HCT116 (cell line): Measurements from ENCODE around the gene BCR. TPM values are rescaled to one million over a fixed set of nuclear protein-coding genes. Genes with fewer than 3 reads are reported as not detected.

Source experiments
- ATAC-seq: fragments of 200-7000 bp; cut with Tn5 transposase; 2 replicates; pipeline ENCODE4 v1.9.1; 2020; ENCODE audit warnings: mild to moderate bottlenecking, moderate library complexity
- BruUV-seq: library from RNA; stranded (reverse); fragments of 400-500 nt; replicated peaks from 2 replicates; lab custom pipeline; 2021; lab: Mats Ljungman, UMichigan
- CTCF ChIA-PET: fragments of 300-600 bp; sonication (Branson Sonifier 250); formaldehyde crosslinking; loops from one replicate; lab custom pipeline; 2021; ENCODE audit warnings: antibody characterized with exemption; lab: Charles Lee
- POLR2A ChIA-PET: fragments of 300-600, 350-600 bp; sonication (Branson Sonifier 250); formaldehyde crosslinking; loops from one replicate; lab custom pipeline; 2021; ENCODE audit warnings: antibody characterized with exemption; lab: Charles Lee
- RAD21 ChIA-PET, 2 experiments: fragments of 300-600 bp; sonication (Branson Sonifier 250); formaldehyde crosslinking; loops; one replicate each; lab custom pipeline; 2023; ENCODE audit warnings: low total read pairs in 2 of 2; ENCODE audit not compliant: uncharacterized antibody in 2 of 2, unreplicated experiment in 2 of 2, low non-redundant PET in 1 of 2; lab: Charles Lee
- DNase-seq: peaks from one replicate; pipeline ENCODE4 v3.0.0-alpha.2; 2010; ENCODE audit warnings: low read depth, low spot score
- H2AFZ ChIP-seq: fragments of 200-600 bp; shearing (Covaris generic), sonication (generic); 2 replicates; pipeline ENCODE4 v1.6.1; 2017; ENCODE audit warnings: low read depth, mixed run types, mixed read lengths, antibody characterized with exemption, low read length; ENCODE audit not compliant: poor library complexity, severe bottlenecking
- H3K27ac ChIP-seq: 2 replicates; pipeline ENCODE4 v1.5.1; 2012; ENCODE audit warnings: low read depth, low read length
- H3K27me3 ChIP-seq: fragments of 200-600 bp; sonication (generic); 2 replicates; pipeline ENCODE4 v1.6.1; 2016; ENCODE audit warnings: mixed run types, low read length, mixed read lengths; ENCODE audit not compliant: insufficient read depth
- H3K36me3 ChIP-seq, 2 experiments: fragments of 200-500 bp in 1 of 2; fragments of 200-600 bp in 1 of 2; sonication (Bioruptor generic) in 1 of 2; sonication (generic) in 1 of 2; 2 replicates each; pipeline versions ENCODE4 v1.5.1 to v1.6.1; 2014 to 2016; ENCODE audit warnings: low read length in 2 of 2, inconsistent platforms in 1 of 2, mixed read lengths in 1 of 2, mixed run types in 1 of 2; ENCODE audit not compliant: insufficient read depth in 2 of 2, control insufficient read depth in 1 of 2
- H3K4me1 ChIP-seq, 2 experiments: fragments of 200-600 bp in 1 of 2; sonication (generic) in 1 of 2; 2 replicates each; pipeline versions ENCODE4 v1.5.1 to v1.6.1; 2012 to 2017; ENCODE audit warnings: low read length in 2 of 2, inconsistent platforms in 1 of 2, mild to moderate bottlenecking in 1 of 2, mixed read lengths in 1 of 2, mixed run types in 1 of 2, moderate library complexity in 1 of 2; ENCODE audit not compliant: insufficient read depth in 2 of 2, control insufficient read depth in 1 of 2
- H3K4me2 ChIP-seq: fragments of 200-600 bp; sonication (generic); 2 replicates; pipeline ENCODE4 v1.6.1; 2017; ENCODE audit warnings: mixed run types, low read length, mixed read lengths
- H3K4me3 ChIP-seq, 2 experiments: fragments of 200-600 bp in 1 of 2; sonication (generic) in 1 of 2; replicated peaks in 1 of 2; 2 replicates each; pipeline ENCODE4 v1.5.1; 2011 to 2016; ENCODE audit warnings: low read length in 2 of 2, control low read depth in 1 of 2, low read depth in 1 of 2, mild to moderate bottlenecking in 1 of 2, mixed read lengths in 1 of 2, mixed run types in 1 of 2
- H3K79me2 ChIP-seq: fragments of 200-600 bp; sonication (generic); 2 replicates; pipeline ENCODE4 v1.6.1; 2017; ENCODE audit warnings: mild to moderate bottlenecking, mixed run types, low read length, moderate library complexity, mixed read lengths; ENCODE audit not compliant: insufficient read depth
- H3K9ac ChIP-seq: fragments of 200-600 bp; sonication (generic); 2 replicates; pipeline ENCODE4 v1.6.1; 2016; ENCODE audit warnings: low read length, mixed read lengths
- H3K9me2 ChIP-seq: fragments of 200-600 bp; sonication (generic), shearing (Covaris generic); 2 replicates; pipeline ENCODE4 v1.6.1; 2017; ENCODE audit warnings: mixed run types, mild to moderate bottlenecking, moderate library complexity; ENCODE audit not compliant: insufficient read depth
- H3K9me3 ChIP-seq, 2 experiments: fragments of 200-500 bp in 1 of 2; fragments of 200-600 bp in 1 of 2; sonication (Bioruptor generic) in 1 of 2; sonication (generic) in 1 of 2; 2 replicates each; pipeline ENCODE4 v1.6.1; 2014 to 2017; ENCODE audit warnings: low read length in 2 of 2, mixed read lengths in 2 of 2, inconsistent platforms in 1 of 2, low read depth in 1 of 2, mild to moderate bottlenecking in 1 of 2, mixed run types in 1 of 2, moderate library complexity in 1 of 2; ENCODE audit not compliant: control insufficient read depth in 1 of 2, insufficient read depth in 1 of 2
- H4K20me1 ChIP-seq: fragments of 200-600 bp; sonication (generic), shearing (Covaris generic); 2 replicates; pipeline ENCODE4 v1.6.1; 2017; ENCODE audit warnings: mixed run types, mild to moderate bottlenecking, moderate library complexity; ENCODE audit not compliant: insufficient read depth
- CEBPB ChIP-seq: IDR thresholded peaks from 2 replicates; pipeline ENCODE4 v1.6.1; 2012; ENCODE audit warnings: low read depth
- EGR1 ChIP-seq: IDR thresholded peaks from 2 replicates; pipeline ENCODE4 v1.6.1; 2012; ENCODE audit warnings: low read depth
- ELF1 ChIP-seq: IDR thresholded peaks from 2 replicates; pipeline ENCODE4 v1.6.1; 2012; ENCODE audit warnings: low read depth, borderline replicate concordance
- FOSL1 ChIP-seq: IDR thresholded peaks from 2 replicates; pipeline ENCODE4 v1.6.1; 2012; ENCODE audit warnings: low read depth
- JUND ChIP-seq: IDR thresholded peaks from 2 replicates; pipeline ENCODE4 v1.6.1; 2012
- POLR2A ChIP-seq: IDR thresholded peaks from 2 replicates; pipeline ENCODE4 v1.7.0; 2011; ENCODE audit warnings: borderline replicate concordance; ENCODE audit not compliant: insufficient read depth, insufficient read length; ENCODE audit errors: extremely low read depth
- POLR2AphosphoS5 ChIP-seq: IDR thresholded peaks from 2 replicates; pipeline ENCODE4 v1.6.1; 2011; ENCODE audit warnings: mild to moderate bottlenecking, low read depth, low read length, moderate library complexity
- SIN3A ChIP-seq: IDR thresholded peaks from 2 replicates; pipeline ENCODE4 v1.6.1; 2012; ENCODE audit warnings: low read depth
- SP1 ChIP-seq: IDR thresholded peaks from 2 replicates; pipeline ENCODE4 v1.6.1; 2012; ENCODE audit warnings: low read depth
- SRF ChIP-seq: IDR thresholded peaks from 2 replicates; pipeline ENCODE4 v1.6.1; 2012; ENCODE audit warnings: low read depth
- YY1 ChIP-seq: IDR thresholded peaks from 2 replicates; pipeline ENCODE4 v1.6.1; 2011; ENCODE audit warnings: low read length, low read depth, moderate library complexity, mild to moderate bottlenecking; ENCODE audit not compliant: insufficient replicate concordance; ENCODE audit errors: extremely low read depth
- ZFX ChIP-seq: fragments of 450-650 bp; IDR thresholded peaks from 2 replicates; pipeline ENCODE4 v1.6.1; 2017
- ZNF274 ChIP-seq: fragments of 200-500 bp; sonication (Bioruptor generic); IDR thresholded peaks from 2 replicates; pipeline ENCODE4 v1.6.1; 2014; ENCODE audit warnings: mild to moderate bottlenecking, low read depth, low read length, inconsistent platforms
- intact Hi-C: fragments of 100-400 bp; cut with micrococcal nuclease; formaldehyde crosslinking; loops from 2 replicates; pipeline ENCODE4 v1.10.0; 2022
- total RNA-seq: library from RNA; stranded (reverse); gene quantifications from one replicate; pipeline ENCODE4 v1.2.1, GENCODE V29; 2021; ENCODE audit not compliant: unreplicated experiment
- TF ChIP-seq, protein P1 (sequence below), 3 experiments: fragments of 200-600 bp in 1 of 3; sonication (generic) in 1 of 3; IDR thresholded peaks in 2 of 3; conservative IDR thresholded peaks in 1 of 3; 2 replicates each; pipeline ENCODE4 v1.5.1; 2012 to 2017; ENCODE audit warnings: low read depth in 2 of 3, low read length in 2 of 3, antibody characterized with exemption in 1 of 3, borderline replicate concordance in 1 of 3, control low read depth in 1 of 3, mild to moderate bottlenecking in 1 of 3, mixed read lengths in 1 of 3, mixed run types in 1 of 3, moderate library complexity in 1 of 3; ENCODE audit not compliant: insufficient read depth in 1 of 3
- TF ChIP-seq, protein P2 (sequence below): IDR thresholded peaks from 2 replicates; pipeline ENCODE4 v1.6.1; 2011; ENCODE audit warnings: mild to moderate bottlenecking, low read length, moderate library complexity; ENCODE audit not compliant: insufficient replicate concordance; ENCODE audit errors: extremely low read depth
- TF ChIP-seq, protein P3 (sequence below): IDR thresholded peaks from 2 replicates; pipeline ENCODE4 v1.6.1; 2012; ENCODE audit warnings: low read depth
- TF ChIP-seq, protein P4 (sequence below): IDR thresholded peaks from 2 replicates; pipeline ENCODE4 v1.6.1; 2012

BCR gene
- total RNA-seq, 1 experiment from 2014 or later: 39.7 TPM

DNA sequence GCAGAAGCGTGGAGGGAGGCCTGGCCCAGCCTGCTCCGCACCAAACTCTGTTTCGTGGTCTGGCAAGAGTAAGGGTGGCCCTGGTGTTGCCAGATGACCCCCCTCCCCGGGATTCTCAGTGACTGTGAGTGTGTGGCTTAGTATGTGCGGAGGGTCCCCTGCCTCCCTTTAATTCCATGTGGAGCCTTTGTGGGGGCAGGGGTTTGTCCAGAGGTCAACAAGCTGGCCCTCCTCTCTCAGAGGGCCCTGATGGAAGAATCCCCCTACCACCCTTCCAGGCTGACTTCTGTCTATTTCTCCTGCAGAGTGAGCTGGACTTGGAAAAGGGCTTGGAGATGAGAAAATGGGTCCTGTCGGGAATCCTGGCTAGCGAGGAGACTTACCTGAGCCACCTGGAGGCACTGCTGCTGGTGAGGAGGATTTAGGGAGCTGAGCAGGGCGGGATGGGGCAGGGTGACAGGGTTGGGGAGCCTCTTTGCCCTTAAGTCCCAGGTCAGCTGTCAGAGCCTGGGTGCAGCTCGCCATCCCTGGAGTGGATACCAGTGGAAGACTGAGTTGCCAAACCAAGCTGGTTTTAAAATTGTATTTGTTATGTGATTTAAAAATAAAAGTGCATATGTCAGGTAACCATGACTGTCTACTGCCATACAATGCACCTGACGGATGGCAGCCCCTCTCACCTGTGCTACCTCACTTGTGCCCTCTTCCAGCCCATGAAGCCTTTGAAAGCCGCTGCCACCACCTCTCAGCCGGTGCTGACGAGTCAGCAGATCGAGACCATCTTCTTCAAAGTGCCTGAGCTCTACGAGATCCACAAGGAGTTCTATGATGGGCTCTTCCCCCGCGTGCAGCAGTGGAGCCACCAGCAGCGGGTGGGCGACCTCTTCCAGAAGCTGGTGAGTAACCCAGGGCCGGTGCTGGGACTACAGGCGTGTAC lies 80.6 kb downstream of the BCR start:
- H3K9me2 ChIP-seq: no peaks in the 10 kb centered on the region

More for the DNA sequence above, 80.6 kb downstream of the BCR start:
- H3K4me1 ChIP-seq: no peaks in the 10 kb centered on the region; a peak in 1 of 4 replicates
- H3K79me2 ChIP-seq: peaks cover 13% of the 10 kb centered on the region; the same call in 1 of the 2 replicates
- ChIA-PET CTCF (interaction anchor here (0.6 to 0.7 kb wide), 2 partner anchors 21 to 82 kb away, joined by 3 read pairs; no protein-coding TSS in a partner anchor), POLR2A (no interaction called here), RAD21 (no interaction called here)
- TF ChIP-seq, protein P1, sequence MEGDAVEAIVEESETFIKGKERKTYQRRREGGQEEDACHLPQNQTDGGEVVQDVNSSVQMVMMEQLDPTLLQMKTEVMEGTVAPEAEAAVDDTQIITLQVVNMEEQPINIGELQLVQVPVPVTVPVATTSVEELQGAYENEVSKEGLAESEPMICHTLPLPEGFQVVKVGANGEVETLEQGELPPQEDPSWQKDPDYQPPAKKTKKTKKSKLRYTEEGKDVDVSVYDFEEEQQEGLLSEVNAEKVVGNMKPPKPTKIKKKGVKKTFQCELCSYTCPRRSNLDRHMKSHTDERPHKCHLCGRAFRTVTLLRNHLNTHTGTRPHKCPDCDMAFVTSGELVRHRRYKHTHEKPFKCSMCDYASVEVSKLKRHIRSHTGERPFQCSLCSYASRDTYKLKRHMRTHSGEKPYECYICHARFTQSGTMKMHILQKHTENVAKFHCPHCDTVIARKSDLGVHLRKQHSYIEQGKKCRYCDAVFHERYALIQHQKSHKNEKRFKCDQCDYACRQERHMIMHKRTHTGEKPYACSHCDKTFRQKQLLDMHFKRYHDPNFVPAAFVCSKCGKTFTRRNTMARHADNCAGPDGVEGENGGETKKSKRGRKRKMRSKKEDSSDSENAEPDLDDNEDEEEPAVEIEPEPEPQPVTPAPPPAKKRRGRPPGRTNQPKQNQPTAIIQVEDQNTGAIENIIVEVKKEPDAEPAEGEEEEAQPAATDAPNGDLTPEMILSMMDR (IDR thresholded peaks at IDR 0.05 in 2 of 3, conservative IDR thresholded peaks at IDR 0.05 in 1 of 3; ENCODE audit: borderline replicate concordance in 1 of 3, insufficient read depth in 1 of 3, low read depth in 2 of 3, low read length in 2 of 3): no peak
- TF ChIP-seq FOSL1: no peak
- no peak for TF ChIP-seq ELF1
- TF ChIP-seq, protein P2, sequence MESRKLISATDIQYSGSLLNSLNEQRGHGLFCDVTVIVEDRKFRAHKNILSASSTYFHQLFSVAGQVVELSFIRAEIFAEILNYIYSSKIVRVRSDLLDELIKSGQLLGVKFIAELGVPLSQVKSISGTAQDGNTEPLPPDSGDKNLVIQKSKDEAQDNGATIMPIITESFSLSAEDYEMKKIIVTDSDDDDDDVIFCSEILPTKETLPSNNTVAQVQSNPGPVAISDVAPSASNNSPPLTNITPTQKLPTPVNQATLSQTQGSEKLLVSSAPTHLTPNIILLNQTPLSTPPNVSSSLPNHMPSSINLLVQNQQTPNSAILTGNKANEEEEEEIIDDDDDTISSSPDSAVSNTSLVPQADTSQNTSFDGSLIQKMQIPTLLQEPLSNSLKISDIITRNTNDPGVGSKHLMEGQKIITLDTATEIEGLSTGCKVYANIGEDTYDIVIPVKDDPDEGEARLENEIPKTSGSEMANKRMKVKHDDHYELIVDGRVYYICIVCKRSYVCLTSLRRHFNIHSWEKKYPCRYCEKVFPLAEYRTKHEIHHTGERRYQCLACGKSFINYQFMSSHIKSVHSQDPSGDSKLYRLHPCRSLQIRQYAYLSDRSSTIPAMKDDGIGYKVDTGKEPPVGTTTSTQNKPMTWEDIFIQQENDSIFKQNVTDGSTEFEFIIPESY: no peak
- no peak for TF ChIP-seq SP1
- TF ChIP-seq, protein P3, sequence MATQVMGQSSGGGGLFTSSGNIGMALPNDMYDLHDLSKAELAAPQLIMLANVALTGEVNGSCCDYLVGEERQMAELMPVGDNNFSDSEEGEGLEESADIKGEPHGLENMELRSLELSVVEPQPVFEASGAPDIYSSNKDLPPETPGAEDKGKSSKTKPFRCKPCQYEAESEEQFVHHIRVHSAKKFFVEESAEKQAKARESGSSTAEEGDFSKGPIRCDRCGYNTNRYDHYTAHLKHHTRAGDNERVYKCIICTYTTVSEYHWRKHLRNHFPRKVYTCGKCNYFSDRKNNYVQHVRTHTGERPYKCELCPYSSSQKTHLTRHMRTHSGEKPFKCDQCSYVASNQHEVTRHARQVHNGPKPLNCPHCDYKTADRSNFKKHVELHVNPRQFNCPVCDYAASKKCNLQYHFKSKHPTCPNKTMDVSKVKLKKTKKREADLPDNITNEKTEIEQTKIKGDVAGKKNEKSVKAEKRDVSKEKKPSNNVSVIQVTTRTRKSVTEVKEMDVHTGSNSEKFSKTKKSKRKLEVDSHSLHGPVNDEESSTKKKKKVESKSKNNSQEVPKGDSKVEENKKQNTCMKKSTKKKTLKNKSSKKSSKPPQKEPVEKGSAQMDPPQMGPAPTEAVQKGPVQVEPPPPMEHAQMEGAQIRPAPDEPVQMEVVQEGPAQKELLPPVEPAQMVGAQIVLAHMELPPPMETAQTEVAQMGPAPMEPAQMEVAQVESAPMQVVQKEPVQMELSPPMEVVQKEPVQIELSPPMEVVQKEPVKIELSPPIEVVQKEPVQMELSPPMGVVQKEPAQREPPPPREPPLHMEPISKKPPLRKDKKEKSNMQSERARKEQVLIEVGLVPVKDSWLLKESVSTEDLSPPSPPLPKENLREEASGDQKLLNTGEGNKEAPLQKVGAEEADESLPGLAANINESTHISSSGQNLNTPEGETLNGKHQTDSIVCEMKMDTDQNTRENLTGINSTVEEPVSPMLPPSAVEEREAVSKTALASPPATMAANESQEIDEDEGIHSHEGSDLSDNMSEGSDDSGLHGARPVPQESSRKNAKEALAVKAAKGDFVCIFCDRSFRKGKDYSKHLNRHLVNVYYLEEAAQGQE: no peak
- TF ChIP-seq POLR2AphosphoS5: no peak
- TF ChIP-seq SRF: no peak
- no peak for TF ChIP-seq ZFX
- TF ChIP-seq, protein P4, sequence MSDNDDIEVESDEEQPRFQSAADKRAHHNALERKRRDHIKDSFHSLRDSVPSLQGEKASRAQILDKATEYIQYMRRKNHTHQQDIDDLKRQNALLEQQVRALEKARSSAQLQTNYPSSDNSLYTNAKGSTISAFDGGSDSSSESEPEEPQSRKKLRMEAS: no peak
- TF ChIP-seq EGR1: no peak
- TF ChIP-seq CEBPB: no peak
- TF ChIP-seq POLR2A: no peak
- TF ChIP-seq JUND: no peak
- no peak for TF ChIP-seq ZNF274
- no peak for TF ChIP-seq SIN3A
- TF ChIP-seq YY1: no peak
- H3K9me3 ChIP-seq: no peaks in the 10 kb centered on the region
- BruUV-seq: no TSS peak
- no peaks in the 10 kb centered on the region for H4K20me1 ChIP-seq
- no peak for ATAC-seq
- H3K9ac ChIP-seq: no peak overlapping the region
- intact Hi-C loops: no loop called here
- no peak overlapping the region for H3K4me2 ChIP-seq
- no peak overlapping the region for H3K27ac ChIP-seq
- no peak for DNase-seq
- H3K4me3 ChIP-seq: no peak overlapping the region
- H3K27me3 ChIP-seq: no peaks in the 10 kb centered on the region
- peaks cover 17 to 24% of the 10 kb centered on the region in 2 experiments for H3K36me3 ChIP-seq
- no peak overlapping the region for H2AFZ ChIP-seq
